NK-92 treated with Interleukin-12 subunit alpha and Interleukin-12 subunit beta, amount 100 ng/mL, for 24 hours (cell line): ENCODE results near the gene OR5B12.
"Not testable (repeated sequence)": the region's sequence is repeated elsewhere in the genome, so short reads cannot be mapped to it uniquely, and the experiment has no call there.

ENCODE experiments used
- DNase-seq: peaks from one replicate; lab custom pipeline; 2025; lab: John Stamatoyannopoulos, UW

OR5B12 gene

DNA sequence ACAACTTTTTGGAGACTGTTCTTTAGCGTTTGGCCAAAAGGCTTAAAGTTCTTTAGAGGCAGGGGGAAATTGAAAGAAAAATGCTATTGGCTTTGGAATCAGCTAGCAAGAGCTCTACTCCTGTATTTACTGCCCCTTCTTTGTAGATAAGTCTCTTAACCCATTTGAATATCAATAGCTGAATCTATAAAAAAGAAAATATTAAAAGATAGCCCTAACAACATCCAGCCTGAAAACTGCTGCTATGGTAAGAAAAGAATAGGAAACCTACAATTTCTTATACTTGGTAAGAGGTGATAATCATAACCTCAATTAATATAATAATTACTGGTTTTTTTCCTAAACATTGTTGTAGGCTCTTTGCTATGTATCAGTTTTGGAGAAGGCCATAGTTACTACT lies at the start of gene OR5B12:
Gene OR5B12 (minus strand): TSS at position 101 of the 400 bp plus-strand sequence. CDS start 2,085 bp downstream, outside the sequence.
- DNase-seq = no peak

DNA sequence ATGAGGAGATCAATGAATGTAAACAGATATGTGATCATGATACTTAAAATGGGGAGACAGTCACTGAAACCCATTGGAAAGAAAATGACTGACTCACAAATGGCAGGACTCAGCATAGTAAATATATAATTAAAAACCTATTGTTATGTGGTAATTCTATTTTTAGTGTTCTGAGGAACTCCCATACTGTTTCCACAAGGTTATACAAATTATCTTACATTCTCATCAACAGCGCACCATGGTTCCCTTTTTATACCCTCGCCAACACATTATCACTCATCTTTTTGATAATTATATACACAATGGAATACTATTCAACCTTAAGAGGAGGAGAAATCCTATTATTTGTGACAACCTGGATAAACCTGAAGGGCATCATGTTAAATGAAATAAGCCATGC lies 48.8 kb upstream of the OR5B12 start:
- no peak for DNase-seq

DNA sequence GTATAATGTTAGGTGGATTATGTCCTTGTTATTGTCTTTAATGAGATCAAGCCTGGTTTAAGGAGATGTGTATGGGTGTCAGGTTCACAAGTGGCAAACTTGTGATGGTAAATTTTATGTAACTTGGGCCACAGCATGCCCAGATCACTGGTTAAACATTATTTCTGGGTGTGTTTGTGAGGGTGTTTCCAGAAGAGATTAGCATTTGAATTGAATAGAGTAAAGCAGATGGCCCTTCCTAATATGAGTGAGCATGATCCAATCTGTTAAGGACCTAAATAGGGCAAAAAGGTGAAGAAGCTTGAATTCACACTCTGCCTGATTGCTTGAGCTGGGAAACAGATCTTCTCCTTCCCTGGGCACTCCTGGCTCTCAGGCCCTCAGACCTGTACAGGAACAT lies 45.1 kb upstream of the OR5B12 start:
- DNase-seq = no peak

DNA sequence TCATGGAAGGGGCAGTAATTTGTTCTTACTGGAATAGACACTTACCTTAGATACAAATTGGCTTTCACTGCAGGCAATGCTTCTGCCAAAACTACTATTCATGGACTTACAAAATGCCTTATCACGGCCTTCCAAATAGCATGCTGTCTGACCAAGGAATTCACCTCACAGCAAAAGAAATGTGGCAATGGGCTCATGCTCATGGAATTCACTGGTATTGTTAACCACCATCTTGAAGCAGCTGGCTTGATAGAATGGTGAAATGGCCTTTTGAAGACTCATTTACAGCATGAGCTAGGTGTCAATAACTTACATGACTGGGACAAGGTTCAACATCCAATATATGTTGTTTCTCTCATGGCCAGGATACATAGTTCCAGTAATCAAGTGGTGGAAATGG lies 43.9 kb upstream of the OR5B12 start:
- DNase-seq = no peak

DNA sequence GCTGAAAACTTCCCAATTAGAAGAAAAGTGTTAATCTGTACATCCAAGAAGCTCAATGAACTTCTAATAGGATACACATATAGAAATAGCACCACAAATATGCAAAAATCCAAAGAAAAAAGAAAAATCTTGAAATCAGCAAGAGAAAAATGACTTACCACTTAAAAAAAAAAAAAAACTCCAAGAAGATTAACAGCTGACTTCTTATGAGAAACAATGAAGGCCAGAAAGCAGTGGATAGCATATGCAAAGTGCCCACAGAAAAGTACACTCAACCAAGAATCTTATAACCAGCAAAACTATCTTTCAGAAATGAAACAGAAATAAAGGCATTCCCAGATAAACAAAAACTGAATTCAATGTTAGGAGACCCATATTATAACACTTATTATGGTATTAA lies 29.9 kb upstream of the OR5B12 start:
- no peak for DNase-seq

DNA sequence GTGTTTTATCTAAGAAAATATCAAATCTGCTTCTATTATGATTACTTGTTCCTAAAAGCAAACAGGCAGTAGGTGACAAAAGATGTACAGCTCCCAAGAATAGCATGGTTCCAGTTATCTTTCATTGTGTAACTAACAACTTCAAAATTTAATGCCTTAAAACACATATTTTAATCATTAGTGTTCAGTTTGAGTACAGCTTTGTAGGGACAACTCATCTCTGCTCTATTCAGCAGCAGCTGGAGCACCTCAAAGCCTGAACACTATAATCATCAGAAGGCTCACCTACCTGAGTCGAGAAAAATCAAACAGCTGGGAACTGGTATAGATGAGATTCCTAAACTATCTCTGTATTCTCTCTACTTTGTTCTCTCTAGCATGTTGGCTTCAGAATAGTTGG lies 24.3 kb upstream of the OR5B12 start:
- DNase-seq = no peak

DNA sequence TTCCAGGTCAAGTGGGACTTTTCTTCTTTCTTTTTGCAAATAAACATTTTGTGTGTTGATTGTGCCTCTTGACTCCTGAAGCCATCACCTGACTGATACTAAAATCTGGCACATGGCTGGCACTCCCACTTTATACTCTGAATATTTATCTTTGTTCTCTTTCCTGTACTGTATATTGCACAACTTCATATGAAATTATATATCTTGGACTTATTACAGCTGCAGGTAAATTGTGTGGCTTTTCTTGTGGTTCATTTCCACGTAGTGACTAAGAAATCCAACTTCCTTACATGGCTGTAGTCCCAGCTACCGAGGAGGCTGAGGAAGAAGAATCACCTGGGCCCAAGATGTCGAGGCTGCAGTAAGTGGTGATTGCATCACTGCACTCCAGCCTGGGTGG lies 23.7 kb upstream of the OR5B12 start:
- DNase-seq = no peak

DNA sequence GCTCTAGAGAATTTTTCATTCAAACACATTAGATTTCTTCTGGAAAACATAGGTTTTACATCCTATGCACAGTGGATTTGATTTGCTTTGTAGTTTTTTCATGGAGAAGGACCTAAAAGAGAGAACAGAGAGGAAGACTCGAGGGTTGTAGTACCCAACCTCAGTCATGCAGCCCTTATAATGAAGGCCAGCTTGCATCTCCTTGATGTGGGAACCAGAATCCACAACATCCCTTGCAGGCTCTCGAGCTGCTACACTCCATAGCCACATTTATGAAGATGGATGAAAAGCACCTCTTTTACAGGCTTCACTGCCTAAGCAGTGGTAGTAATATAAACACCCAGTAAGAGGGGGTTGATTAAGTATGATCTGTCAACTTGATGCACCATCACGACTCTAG lies 9.5 kb upstream of the OR5B12 start:
- no peak for DNase-seq

DNA sequence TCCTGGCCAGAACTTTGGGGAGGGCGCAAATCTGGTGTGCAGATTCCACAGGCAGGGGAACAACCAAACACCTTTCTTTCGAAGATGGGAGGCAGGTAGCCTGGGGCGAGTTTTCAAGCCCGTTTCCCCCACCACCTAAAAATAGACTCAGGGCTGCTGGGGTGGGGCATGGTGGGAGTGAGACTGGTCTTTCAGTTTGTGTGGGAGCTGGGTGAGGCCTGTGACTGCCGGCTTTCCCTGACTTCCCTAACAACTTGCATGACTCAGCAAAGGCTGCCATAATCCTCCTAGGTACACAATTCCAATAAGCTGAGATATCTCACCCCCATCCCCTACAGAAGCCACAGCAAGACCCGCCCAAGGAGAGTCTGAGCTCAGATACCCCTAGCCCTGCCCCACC lies 4.3 kb upstream of the OR5B12 start:
- no peak for DNase-seq

DNA sequence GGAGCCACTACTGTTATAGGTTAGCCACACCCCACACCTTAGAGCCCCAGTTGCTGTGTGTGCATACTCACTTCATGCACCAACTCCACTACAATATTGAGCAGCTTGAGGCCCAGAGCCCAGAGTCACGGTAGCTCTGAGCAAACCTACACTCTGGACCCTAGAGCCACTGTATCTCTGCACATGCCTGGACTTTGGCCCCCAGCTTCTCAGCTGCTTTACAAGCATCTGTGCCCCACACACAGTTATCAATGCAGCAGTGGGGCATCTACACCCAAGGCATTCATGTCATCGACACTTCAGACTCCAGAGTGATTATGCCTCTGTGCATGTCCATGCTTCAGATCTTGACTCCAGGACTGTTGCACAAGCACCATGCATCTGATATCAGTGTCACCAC lies 2.3 kb upstream of the OR5B12 start:
- DNase-seq = no peak

DNA sequence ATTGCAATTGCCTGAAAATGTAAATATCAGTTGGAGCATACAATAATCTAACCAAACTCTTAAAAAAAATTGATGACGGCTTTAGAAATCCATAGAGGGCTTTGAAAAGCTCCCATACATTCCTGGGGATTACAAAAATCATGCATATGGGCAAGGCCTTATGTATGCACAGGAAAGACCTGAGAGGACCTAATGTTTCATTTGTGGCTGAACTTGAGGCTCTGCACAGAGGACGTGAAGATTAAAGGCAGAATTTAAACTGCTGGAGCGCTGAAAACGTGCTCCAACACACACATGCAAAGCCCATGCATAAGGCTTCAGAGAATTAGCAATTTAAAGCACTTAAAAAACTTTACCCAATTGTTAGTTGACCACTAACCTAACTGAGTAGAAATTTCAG lies 3.5 kb downstream of the OR5B12 start:
- DNase-seq = no peak

DNA sequence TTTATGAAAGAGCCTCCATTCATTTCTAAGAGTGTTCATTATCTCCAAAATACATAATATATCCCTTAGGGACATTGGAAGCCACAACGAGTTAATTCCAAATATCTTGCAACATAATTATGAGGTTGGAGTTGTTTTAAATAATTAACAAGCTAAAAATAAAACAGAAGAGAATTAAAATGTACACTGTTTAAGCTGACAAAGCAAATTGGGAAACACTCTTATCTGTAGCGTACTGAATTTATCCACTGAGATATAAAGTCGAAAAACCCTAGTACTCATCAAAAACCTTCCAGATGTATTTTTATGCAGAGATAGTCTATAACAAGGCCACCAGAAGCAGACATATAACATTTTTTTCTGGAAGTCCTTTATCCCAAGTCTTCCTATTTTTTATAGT lies 7.8 kb downstream of the OR5B12 start:
- DNase-seq = no peak

DNA sequence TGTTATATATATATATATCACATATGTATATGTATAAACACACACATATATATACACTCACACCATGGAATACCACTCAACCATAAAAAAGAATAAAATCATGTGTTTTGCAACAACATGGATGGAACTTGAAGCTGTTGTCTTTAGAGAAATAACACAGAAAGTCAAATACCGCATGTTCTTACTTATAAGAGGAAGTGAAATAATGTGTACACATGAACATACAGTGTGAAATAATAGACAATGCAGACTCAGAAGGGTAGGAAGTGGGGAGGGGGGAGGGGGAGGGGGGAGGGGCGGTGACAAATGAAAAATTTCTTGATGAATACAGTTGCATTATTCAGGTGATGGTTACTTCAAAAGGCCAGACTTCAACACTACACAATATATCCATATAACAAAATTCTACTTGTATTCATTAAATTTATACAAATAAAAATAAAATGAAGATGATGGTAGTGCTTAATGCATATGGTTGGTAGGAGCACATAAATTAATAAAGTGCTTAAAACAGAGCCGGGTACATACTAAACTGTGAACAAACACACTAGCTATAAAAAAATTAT lies 8.3 kb downstream of the OR5B12 start:
- DNase-seq = no peak

DNA sequence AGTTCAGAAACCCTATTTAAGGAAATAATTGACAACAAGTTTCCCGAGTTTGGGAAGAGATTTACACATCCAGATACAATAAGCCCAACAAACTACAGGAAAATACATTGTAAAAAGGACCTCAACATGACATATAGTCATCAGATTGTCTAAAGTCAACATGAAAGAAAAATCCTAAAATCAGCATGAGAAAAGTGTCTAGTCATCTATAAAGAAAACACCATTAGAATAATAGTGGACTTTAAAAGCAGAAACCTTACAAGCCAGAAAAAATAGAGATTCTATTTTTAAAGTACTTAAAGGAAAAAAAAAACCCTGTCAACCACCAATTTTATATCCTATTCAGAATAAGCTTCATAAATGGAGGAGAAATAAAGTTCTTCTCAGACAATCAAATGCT lies 12.8 kb downstream of the OR5B12 start:
- DNase-seq = no peak

DNA sequence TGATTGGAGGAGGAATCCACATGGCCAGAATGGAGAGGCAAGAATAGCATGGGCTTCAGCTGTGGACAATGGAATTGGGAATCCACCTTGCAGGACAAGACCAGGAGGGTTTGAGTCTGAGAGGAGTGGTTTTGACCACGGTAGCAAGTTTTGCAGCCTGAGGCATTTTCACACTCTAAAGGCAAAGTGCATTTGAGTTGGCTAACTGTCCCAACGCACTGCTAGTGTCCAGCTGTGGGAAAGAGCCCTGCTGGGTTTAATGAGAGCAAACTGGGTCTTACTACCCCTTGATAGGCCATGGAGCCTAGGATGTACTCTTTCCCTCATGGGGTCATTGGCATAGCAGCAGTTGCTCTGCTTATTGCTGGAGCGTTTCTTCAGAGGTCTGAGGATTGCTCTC lies 14.0 kb downstream of the OR5B12 start, which contains the start of gene OR5B2:
Gene OR5B2 (minus strand): TSS at position 101 of the 400 bp plus-strand sequence. CDS start 4,860 bp downstream, outside the sequence.
- DNase-seq = no peak

DNA sequence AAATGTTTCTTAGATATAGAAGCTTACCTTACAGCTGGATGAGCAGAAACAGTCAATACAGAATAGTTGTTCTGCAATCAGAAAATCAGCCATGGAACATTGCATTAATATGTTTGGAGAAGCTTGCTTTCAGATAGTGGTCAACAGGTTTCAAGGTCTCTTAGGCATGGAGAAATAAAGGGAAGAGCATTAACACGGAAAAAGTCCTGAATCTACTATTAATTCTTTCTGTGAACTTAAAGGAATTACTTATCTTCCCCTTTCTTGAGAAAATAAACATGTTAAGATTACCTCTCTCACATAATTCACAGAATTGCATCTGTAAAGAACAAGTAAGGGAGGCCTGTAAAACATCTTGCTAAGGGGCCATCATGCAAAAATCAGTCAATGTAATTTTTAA lies 35.3 kb downstream of the OR5B12 start, which contains the start of gene OR5B3:
Gene OR5B3 (minus strand): TSS at position 101 of the 400 bp plus-strand sequence. CDS start 3,465 bp downstream, outside the sequence.
- DNase-seq = no peak

DNA sequence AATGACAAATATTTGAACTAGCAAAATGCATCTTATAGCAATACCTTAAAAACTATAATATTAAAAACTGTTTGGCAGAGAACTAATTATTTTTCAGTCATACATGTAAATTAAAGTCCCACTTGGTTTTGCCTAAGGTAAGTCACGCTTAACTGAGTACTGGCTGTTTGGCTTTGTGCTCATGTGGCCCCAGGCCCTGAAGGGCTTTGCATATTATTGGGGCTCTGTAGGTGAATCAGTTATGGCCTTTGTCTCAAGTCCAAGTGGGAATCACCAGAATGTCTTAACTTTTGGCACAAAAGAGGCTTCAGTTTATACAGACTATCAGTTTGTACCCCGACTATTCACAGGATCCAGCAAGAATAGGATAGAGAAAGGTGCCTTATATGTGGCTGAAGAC lies 42.4 kb downstream of the OR5B12 start:
- not testable (repeated sequence) for DNase-seq

DNA sequence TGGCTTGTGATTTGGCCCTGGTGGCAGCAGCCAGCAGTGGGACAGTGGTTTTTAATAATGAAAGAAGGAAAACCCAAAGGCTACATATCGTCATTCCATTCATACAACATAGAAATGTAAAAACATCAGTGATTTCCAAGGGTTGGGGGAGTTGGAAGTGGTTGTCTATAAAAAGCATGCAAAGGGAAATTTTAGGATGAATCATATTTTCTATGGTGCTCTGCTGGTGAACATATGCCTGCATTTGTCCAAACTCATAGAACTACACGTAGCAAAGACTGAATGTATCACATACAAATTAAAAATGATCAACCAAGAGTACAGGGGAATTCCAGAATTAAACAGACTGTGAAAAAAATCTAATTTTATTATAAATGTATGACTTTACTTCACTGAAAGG lies 46.5 kb downstream of the OR5B12 start:
- DNase-seq = no peak

DNA sequence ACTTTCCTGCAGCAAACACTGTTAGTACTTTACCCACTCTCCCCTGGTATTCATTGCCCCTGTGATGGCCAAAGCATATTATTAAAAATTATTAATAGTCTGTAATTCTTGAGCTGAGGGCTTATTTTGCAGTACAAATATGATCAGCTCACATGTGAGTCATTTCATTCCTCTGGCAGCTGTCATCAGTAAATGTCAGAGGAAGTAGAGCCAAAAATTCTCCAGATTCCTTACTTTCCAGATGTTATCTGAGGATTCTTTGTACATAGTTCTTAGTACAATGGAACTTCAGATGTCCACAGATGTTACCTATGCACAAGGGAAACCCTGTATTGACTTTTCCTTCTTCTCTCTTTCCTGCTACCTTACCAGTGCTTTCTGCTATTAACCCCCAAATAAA lies 47.8 kb downstream of the OR5B12 start:
- DNase-seq = no peak

DNA sequence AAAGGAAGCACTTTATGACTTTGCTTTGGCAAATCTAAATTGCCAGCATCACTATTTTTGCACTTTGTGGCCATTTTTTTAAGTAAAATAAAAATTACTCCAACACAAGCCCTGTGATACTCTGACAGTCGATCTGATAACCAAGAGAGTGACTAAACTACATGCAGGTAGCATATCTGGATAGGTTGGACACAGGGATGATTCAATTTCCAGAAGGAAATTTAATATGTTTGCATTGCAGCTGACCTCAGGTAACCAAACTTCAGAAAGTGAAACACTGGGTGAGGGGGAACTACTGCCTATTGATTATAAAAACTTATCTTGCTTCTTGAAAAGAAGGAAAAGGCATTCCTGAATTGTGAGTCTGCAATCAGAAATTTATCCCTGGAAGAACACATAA lies 49.3 kb downstream of the OR5B12 start:
- DNase-seq = no peak

DNA sequence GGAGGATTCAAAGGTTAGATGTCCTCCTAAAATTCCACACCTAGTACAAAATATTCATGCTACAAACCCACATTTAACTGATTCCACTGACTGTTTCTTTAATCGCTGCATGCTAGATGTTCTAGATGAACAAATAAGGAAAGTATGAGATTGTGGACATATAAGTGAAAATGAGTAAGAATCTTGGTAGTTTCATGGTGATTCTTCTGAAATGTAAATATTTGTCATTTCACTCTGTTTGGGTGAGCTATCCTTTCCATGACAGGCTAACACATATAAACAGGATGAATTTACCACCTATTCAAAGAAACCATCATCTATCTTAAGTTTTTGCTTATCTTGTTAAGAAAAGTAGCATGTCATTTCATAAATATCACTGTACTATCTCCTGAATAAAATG lies 50.2 kb downstream of the OR5B12 start:
- no peak for DNase-seq

DNA sequence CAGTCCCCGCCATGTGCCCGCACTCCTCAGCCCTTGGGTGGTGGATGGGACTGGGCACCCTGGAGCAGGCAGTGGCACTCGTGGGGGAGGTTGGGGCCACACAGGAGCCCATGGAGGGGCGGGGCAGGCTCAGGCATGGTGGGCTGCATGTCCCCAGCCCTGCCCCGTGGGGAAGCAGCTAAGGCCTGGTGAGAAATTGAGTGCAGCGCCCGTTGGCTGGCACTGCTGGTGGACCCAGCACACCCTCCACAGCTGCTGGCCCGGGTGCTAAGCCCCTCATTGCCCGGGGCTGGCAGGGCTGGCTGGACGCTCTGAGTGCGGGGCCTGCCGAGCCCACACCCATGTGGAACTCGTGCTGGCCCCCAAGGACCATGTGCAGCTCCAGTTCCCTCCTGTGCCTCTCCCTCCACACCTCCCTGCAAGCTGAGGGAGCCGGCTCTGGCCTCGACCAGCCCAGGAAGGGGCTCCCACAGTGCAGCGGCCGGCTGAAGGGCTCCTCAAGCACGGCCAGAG lies 51.4 kb downstream of the OR5B12 start:
- no peak for DNase-seq
